Measurements from ENCODE around the gene ACVR1. TPM values are rescaled to one million over a fixed set of nuclear protein-coding genes. Genes with fewer than 3 reads are reported as not detected.

ACVR1 gene
- total RNA-seq, 1 experiment from 2014 or later, result 17.1 TPM

GRCh38 chr2:157911246-157911645 lies 35.1 kb upstream of the ACVR1 start:
- intact Hi-C loops (cut with micrococcal nuclease; ENCODE audit: unreplicated experiment), result no loop called here
- no peaks in the 10 kb centered on the region for H3K27me3 ChIP-seq (replicated peaks; ENCODE audit: insufficient read depth, low read depth, low read length, poor library complexity)
- H3K27ac ChIP-seq (ENCODE audit: low read depth, low read length, poor library complexity, severe bottlenecking), result no peak overlapping the region
- H3K4me3 ChIP-seq (ENCODE audit: low read depth, low read length, poor library complexity, severe bottlenecking), result no peak overlapping the region
- TF ChIP-seq EZH2 (IDR thresholded peaks at IDR 0.05; ENCODE audit: borderline replicate concordance, low read depth, low read length, poor library complexity, severe bottlenecking), result no peak
- no peak for TF ChIP-seq CTCF (conservative IDR thresholded peaks at IDR 0.05; ENCODE audit: low read depth, low read length)
- BruUV-seq (replicated peaks), result no TSS peak
- no peak for DNase-seq (ENCODE audit: low spot score)
- ChIA-PET CTCF (no interaction called here), POLR2A (ENCODE audit: low non-redundant PET) (no interaction called here)
- H3K9me3 ChIP-seq (ENCODE audit: low read depth, low read length, poor library complexity, severe bottlenecking), result no peaks in the 10 kb centered on the region
- H3K4me1 ChIP-seq (ENCODE audit: insufficient read depth, low read length, poor library complexity, severe bottlenecking), result peaks cover 18% of the 10 kb centered on the region
- no peaks in the 10 kb centered on the region for H3K36me3 ChIP-seq (ENCODE audit: insufficient read depth, low read length, poor library complexity, severe bottlenecking)

- ChIA-PET CTCF (no interaction called here), POLR2A (ENCODE audit: low non-redundant PET) (no interaction called here)
- no peak for DNase-seq (ENCODE audit: low spot score)
- no TSS peak for BruUV-seq (replicated peaks)
- no peaks in the 10 kb centered on the region for H3K27me3 ChIP-seq (replicated peaks; ENCODE audit: insufficient read depth, low read depth, low read length, poor library complexity)
- no peak overlapping the region for H3K27ac ChIP-seq (ENCODE audit: low read depth, low read length, poor library complexity, severe bottlenecking)
- TF ChIP-seq CTCF (conservative IDR thresholded peaks at IDR 0.05; ENCODE audit: low read depth, low read length) (no peak), EZH2 (IDR thresholded peaks at IDR 0.05; ENCODE audit: borderline replicate concordance, low read depth, low read length, poor library complexity, severe bottlenecking) (no peak)
- no peaks in the 10 kb centered on the region for H3K9me3 ChIP-seq (ENCODE audit: low read depth, low read length, poor library complexity, severe bottlenecking)
- no peaks in the 10 kb centered on the region for H3K4me1 ChIP-seq (ENCODE audit: insufficient read depth, low read length, poor library complexity, severe bottlenecking)
- intact Hi-C loops (cut with micrococcal nuclease; ENCODE audit: unreplicated experiment), result no loop called here
- no peak overlapping the region for H3K4me3 ChIP-seq (ENCODE audit: low read depth, low read length, poor library complexity, severe bottlenecking)
- no peaks in the 10 kb centered on the region for H3K36me3 ChIP-seq (ENCODE audit: insufficient read depth, low read length, poor library complexity, severe bottlenecking)
These were observed 29.0 kb upstream of the ACVR1 start for GRCh38 chr2:157905092-157905491.

- Histone ChIP-seq H3K4me1 (ENCODE audit: insufficient read depth, low read length, poor library complexity, severe bottlenecking) (no peaks in the 10 kb centered on the region), H3K4me3 (ENCODE audit: low read depth, low read length, poor library complexity, severe bottlenecking) (no peak overlapping the region), H3K9me3 (ENCODE audit: low read depth, low read length, poor library complexity, severe bottlenecking) (no peaks in the 10 kb centered on the region), H3K27ac (ENCODE audit: low read depth, low read length, poor library complexity, severe bottlenecking) (no peak overlapping the region), H3K27me3 (replicated peaks; ENCODE audit: insufficient read depth, low read depth, low read length, poor library complexity) (no peaks in the 10 kb centered on the region), H3K36me3 (ENCODE audit: insufficient read depth, low read length, poor library complexity, severe bottlenecking) (no peaks in the 10 kb centered on the region)
- BruUV-seq (replicated peaks), result no TSS peak
- CTCF ChIA-PET, result interaction anchor here (1.0 kb wide), 1 partner anchor 87 kb away, joined by 3 read pairs; no protein-coding TSS in a partner anchor
- TF ChIP-seq CTCF (conservative IDR thresholded peaks at IDR 0.05; ENCODE audit: low read depth, low read length), result no peak
- TF ChIP-seq EZH2 (IDR thresholded peaks at IDR 0.05; ENCODE audit: borderline replicate concordance, low read depth, low read length, poor library complexity, severe bottlenecking), result no peak
- no peak for DNase-seq (ENCODE audit: low spot score)
- intact Hi-C loops (cut with micrococcal nuclease; ENCODE audit: unreplicated experiment), result no loop called here
- POLR2A ChIA-PET (ENCODE audit: low non-redundant PET), result no interaction called here
These were observed 27.5 kb upstream of the ACVR1 start for GRCh38 chr2:157903626-157904025.
